AG08395 (cell line): ENCODE data around the gene PDIA2.

Source experiments
- DNase-seq: peaks from one replicate; pipeline ENCODE4 v3.0.0; 2012; ENCODE audit warnings: mixed read lengths, low spot score

The PDIA2 gene

GRCh38 chr16:301235-301634, 18.3 kb downstream of the PDIA2 start:
- no peak for DNase-seq

DNA sequence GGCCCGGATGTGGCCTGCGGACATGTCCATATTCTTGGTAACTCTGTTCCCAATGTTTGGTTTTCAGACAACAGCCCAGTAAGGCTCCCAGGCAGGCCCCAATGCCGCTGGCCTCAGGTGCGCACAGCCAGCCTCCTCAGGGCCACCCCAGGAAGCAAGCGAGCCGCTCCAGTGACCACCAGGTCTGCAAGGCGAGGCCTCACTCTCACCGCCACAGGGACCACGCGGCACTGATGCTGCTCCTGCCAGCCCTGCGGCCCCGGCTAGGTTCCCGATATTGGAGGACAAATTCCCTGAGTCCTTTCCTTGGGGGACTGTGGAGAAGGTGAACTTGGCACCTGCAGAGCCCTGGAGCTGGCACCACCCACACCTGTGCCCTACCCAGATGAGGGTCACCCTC, 19.0 kb downstream of the PDIA2 start:
- no peak for DNase-seq

- DNase-seq, result no peak
These were observed 21.0 kb downstream of the PDIA2 start for GRCh38 chr16:303760-304505.

DNA sequence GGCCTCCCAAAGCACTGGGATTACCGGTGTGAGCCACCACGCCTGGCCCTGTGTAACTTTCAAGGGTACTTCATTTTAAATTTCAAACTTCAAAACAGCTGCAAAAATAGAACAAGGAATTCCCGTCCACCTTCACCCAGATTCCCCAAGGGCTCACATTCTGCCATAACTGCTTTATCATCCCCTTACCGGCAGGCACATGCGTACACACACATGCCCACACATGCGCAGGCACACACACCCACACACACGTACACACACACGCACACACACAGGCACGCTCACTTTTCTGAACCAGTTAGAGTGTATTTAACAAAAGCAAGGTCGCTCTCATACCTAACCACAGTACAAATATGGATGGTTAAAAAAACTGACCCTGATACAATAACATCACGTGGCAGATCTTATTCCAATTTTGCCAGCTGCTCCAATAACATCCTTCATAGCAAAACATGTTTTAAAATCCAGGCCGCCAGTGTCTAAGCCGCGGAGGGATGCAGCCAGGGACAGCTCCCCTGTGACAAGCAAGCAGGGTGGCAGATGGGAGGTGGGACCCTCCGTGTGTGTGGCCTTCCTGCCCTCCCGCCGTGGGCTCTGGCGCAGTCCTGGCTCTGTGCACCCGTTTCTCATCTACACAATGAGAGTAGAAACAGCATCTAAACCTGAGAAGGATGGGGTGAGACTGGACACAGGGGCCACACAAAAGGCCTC, 23.1 kb downstream of the PDIA2 start:
- no peak for DNase-seq

GRCh38 chr16:306911-307370, 24.0 kb downstream of the PDIA2 start:
- no peak for DNase-seq

- no peak for DNase-seq
These were observed 24.8 kb downstream of the PDIA2 start for GRCh38 chr16:307691-308312.

DNA sequence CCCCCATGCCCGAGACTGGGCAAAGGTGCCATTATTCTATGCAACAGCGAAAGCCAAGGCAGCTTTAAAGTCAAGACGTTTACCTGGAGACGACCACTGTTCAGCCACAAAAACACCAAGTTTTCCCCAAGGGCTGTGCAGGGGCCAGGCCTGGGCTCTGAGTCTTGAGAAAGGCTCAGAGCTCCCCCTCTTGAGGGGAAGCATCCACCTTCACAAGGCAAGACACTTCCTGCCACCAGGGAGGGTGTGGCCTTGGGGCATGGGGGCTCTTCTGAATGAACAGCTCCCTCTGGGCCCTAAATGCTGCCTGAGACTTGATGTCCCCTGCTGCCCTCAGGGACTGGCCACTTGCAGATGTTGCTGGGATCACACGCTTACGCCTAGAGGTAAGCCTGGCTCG, 26.5 kb downstream of the PDIA2 start:
- no peak for DNase-seq

- no peak for DNase-seq
These were observed 28.8 kb downstream of the PDIA2 start for GRCh38 chr16:311725-312124.

DNA sequence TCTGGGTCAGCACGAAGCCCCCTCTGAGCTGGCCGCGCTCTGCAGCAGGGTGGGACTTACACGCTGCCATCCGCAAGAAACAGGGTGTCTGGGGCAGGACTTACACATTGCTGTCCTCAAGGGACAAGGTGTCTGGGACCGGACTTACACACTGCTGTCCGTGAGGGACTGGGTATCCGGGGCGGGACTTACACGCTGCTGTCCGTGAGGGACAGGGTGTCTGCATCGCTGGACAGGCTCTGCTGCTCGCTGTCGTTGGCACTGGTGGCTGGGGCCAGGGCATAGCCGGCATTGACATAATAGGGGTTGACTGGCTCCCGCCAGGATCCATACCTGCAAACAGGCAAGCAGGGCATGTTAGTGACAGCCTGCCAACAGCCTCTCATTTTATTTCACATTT, 31.4 kb downstream of the PDIA2 start:
- DNase-seq, result no peak

- no peak for DNase-seq
These were observed 31.9 kb downstream of the PDIA2 start for GRCh38 chr16:314795-315299.

GRCh38 chr16:316741-317464, 33.9 kb downstream of the PDIA2 start:
- DNase-seq, result no peak

DNA sequence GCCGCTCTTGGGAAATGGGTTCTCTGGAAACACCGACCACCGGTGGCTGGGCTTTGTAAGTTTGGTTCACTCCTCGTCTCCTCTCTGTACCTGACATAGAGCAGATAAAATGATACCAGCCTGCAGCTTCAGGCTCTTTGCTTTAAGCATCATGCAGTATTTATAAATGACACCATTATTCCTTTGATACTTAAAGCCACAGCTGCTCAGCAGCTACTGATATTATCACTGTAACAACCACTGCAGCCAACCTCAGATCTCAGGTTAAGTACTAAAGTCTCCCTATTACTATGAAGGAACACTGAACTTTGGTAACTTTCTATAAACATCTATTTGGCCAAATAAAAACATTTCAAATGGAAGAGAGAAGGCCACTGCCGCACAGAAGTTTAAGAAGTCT, 34.6 kb downstream of the PDIA2 start:
- no peak for DNase-seq

- no peak for DNase-seq
These were observed 35.7 kb downstream of the PDIA2 start for GRCh38 chr16:318628-319027.

GRCh38 chr16:320206-320605, 37.2 kb downstream of the PDIA2 start:
- DNase-seq, result no peak

GRCh38 chr16:321532-321931, 38.6 kb downstream of the PDIA2 start:
- no peak for DNase-seq

- DNase-seq, result no peak
These were observed 39.6 kb downstream of the PDIA2 start for GRCh38 chr16:322476-323143.

DNA sequence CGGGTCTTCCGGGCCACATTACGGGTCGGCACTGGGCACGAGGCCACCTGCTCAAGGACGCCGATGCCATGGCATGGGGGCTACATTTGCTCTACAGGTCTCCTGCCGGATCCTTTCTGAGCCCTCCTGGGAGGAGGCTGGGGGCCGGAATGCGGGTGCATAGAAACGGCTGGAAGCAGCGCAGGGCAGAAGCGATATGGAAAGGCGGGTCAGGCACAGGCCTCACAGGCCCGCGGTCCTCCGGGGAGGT, 41.2 kb downstream of the PDIA2 start:
- DNase-seq, result no peak

DNA sequence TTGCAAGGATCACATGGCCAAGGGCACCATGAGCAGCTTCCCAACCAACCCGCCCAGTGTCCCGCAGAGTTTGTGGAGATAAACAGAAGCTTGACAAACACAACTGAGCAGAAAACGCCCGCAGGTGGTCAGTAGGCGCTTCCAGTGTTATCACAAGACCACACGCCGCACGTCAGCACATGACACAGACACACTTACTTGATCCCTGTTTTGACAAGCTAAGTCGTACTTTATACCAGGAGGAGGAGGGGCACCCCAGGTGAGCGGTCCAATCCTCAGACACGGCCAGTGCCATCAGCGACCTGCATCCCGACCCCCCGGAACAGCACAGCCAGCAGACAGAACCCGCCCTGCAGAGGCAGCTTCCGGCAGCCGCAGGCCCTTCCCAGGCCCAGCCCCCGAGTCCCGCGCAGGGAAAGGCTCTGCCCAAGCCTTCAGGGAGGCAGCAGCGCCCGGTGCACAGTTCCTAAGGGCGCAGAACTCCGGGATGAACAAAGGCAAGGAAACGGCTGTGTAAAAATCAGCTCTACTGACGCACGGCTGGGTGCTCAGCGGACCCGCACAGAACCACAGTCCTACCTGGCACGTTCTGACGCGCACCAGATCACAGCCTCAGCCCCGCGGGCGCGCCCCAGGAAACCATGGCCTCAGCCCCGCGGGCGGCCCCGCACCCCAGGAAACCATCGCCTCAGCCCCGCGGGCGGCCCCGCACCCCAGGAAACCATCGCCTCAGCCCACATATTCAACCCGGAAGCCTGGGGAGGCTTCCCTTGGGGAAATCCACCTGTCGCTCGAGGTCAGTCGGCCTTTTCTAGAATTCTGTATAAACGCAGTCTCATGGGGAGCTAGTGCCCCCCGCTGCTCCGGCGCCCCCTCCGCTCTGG, 41.7 kb downstream of the PDIA2 start:
- no peak for DNase-seq

- DNase-seq, result no peak
These were observed 42.6 kb downstream of the PDIA2 start for GRCh38 chr16:325375-326145.

DNA sequence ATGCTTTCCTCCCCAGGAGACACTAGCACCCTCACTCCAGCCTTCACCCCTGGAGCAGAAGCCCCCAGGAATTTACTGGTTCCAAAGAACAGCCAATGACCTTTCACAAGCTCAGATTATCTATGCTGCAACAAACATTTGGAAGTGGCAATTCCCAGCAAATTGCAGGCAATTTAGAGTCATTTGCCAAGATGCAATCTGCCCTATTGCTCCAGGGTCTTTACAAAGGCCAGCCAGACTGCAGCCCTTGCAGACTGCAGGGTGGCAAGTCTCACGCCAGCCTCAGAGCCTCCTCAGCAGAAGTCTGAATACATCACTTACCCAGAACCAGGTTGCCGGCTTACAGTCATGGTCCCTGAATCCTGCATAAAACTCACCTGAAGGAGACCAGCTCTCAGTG, 47.8 kb downstream of the PDIA2 start:
- DNase-seq, result no peak
